ENCODE data around the gene LIMD2. TPM values are rescaled to one million over a fixed set of nuclear protein-coding genes. Genes with fewer than 3 reads are reported as not detected.

The LIMD2 gene
- total RNA-seq, 1 donor from 2014 or later: 54.8 TPM

DNA sequence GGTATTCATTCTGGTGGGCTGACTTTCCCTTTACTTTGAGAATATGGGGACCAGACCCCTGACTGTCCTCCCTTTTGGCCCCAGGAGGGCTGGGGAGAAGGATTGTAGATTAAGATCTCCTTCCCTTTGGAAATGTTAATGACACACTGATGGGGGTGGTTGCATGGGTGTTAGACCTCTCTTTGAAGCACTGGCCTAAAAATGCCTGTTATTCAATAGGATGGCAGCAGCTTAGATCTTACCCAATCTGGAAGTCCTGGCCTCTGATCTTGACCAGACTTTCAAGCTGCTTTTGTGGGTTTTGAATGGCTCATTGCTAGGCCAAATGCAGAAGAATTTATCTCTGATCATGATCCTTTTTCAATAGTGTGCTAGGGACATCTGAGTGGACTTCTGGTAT is 52.0 kb downstream of the LIMD2 start:
- Histone ChIP-seq H3K79me2 (ENCODE audit: insufficient read depth, low read length) (no peaks in the 10 kb centered on the region), H3K36me3 (ENCODE audit: insufficient read depth, low read length) (peaks cover 6% of the 10 kb centered on the region), H3K9me3 (ENCODE audit: insufficient read depth, low read depth, low read length) (no peaks in the 10 kb centered on the region), H3K4me3 (ENCODE audit: insufficient read depth, low read depth, low read length) (no peak overlapping the region), H3K4me2 (ENCODE audit: low read length) (peak overlapping the region; percentile 58), H2AFZ (ENCODE audit: low read depth, low read length) (no peak overlapping the region), H3K27me3 (ENCODE audit: insufficient read depth, low read length) (no peaks in the 10 kb centered on the region), H3K9ac (ENCODE audit: low read length) (no peak overlapping the region), H4K20me1 (ENCODE audit: insufficient read depth, low read length) (peaks cover 30% of the 10 kb centered on the region), H3K27ac (ENCODE audit: low read depth, low read length) (no peak overlapping the region), H3K4me1 (ENCODE audit: insufficient read depth, low read length) (peaks cover 20% of the 10 kb centered on the region)
- H3K9me3 Mint-ChIP-seq (ENCODE audit: unreplicated experiment): no peaks in the 10 kb centered on the region
- H3K4me3 Mint-ChIP-seq (ENCODE audit: unreplicated experiment): peak overlapping the region; percentile 30
- no peak for FAIRE-seq
- peaks cover 32% of the 10 kb centered on the region for H3K4me1 Mint-ChIP-seq (ENCODE audit: low read depth, unreplicated experiment)
- H3K27ac Mint-ChIP-seq (ENCODE audit: unreplicated experiment): peak overlapping the region; percentile 55
- TF ChIP-seq, protein P1, sequence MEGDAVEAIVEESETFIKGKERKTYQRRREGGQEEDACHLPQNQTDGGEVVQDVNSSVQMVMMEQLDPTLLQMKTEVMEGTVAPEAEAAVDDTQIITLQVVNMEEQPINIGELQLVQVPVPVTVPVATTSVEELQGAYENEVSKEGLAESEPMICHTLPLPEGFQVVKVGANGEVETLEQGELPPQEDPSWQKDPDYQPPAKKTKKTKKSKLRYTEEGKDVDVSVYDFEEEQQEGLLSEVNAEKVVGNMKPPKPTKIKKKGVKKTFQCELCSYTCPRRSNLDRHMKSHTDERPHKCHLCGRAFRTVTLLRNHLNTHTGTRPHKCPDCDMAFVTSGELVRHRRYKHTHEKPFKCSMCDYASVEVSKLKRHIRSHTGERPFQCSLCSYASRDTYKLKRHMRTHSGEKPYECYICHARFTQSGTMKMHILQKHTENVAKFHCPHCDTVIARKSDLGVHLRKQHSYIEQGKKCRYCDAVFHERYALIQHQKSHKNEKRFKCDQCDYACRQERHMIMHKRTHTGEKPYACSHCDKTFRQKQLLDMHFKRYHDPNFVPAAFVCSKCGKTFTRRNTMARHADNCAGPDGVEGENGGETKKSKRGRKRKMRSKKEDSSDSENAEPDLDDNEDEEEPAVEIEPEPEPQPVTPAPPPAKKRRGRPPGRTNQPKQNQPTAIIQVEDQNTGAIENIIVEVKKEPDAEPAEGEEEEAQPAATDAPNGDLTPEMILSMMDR (IDR thresholded peaks at IDR 0.05; ENCODE audit: insufficient read depth, low read depth, low read length): no peak
- TF ChIP-seq EZH2 (IDR thresholded peaks at IDR 0.05; ENCODE audit: insufficient read depth, low read length): no peak
- no peaks in the 10 kb centered on the region for H3K27me3 Mint-ChIP-seq (ENCODE audit: low read depth, unreplicated experiment)
- H3K36me3 Mint-ChIP-seq (ENCODE audit: low read depth, unreplicated experiment): peaks cover 16% of the 10 kb centered on the region
- DNase-seq (ENCODE audit: low read depth): peak; percentile 13

DNA sequence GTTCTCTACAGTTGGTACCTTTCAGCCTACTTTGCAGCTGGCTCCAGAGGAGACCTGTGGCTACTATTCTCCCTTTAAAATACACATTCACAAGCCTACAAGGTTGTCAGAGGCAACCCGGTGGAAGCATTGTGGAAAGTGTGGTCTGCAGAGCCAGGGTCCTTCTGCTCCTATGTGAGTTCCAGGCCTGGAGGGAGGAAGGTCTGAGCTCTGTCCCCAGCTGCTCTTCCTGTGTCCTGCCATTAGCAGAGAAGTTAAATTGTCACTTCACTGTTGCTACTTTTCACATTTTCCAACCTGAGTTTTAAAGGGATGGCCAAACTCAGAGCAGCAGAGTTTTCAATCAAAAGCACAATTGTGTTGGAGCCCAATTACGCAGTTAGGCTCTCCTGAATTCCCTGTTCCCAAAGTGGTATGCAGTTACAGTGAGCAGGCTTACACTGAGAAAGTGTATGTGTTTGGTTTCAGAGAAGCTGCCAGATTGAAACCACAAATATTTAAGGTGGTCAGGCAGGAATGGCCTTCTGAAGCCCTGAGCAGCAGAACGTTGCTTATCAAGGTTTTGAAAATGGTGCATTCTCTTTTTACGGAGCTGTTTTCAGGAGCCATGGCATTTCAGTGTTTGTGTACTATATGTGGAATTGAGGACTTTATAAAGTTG is 52.7 kb downstream of the LIMD2 start:
- no peak for TF ChIP-seq EZH2 (IDR thresholded peaks at IDR 0.05; ENCODE audit: insufficient read depth, low read length)
- TF ChIP-seq, protein P1 (IDR thresholded peaks at IDR 0.05; ENCODE audit: insufficient read depth, low read depth, low read length): no peak
- Histone ChIP-seq H3K4me3 (ENCODE audit: insufficient read depth, low read depth, low read length) (no peak overlapping the region), H3K9ac (ENCODE audit: low read length) (peak overlapping the region; percentile 20), H3K36me3 (ENCODE audit: insufficient read depth, low read length) (no peaks in the 10 kb centered on the region), H3K79me2 (ENCODE audit: insufficient read depth, low read length) (no peaks in the 10 kb centered on the region), H4K20me1 (ENCODE audit: insufficient read depth, low read length) (peaks cover 30% of the 10 kb centered on the region), H3K4me2 (ENCODE audit: low read length) (peak overlapping the region; percentile 58), H3K9me3 (ENCODE audit: insufficient read depth, low read depth, low read length) (no peaks in the 10 kb centered on the region), H3K4me1 (ENCODE audit: insufficient read depth, low read length) (peaks cover 20% of the 10 kb centered on the region), H3K27me3 (ENCODE audit: insufficient read depth, low read length) (no peaks in the 10 kb centered on the region), H2AFZ (ENCODE audit: low read depth, low read length) (no peak overlapping the region), H3K27ac (ENCODE audit: low read depth, low read length) (no peak overlapping the region)
- Mint-ChIP-seq H3K4me1 (ENCODE audit: low read depth, unreplicated experiment) (peaks cover 32% of the 10 kb centered on the region), H3K27me3 (ENCODE audit: low read depth, unreplicated experiment) (no peaks in the 10 kb centered on the region), H3K9me3 (ENCODE audit: unreplicated experiment) (no peaks in the 10 kb centered on the region), H3K4me3 (ENCODE audit: unreplicated experiment) (peak overlapping the region; percentile 47), H3K36me3 (ENCODE audit: low read depth, unreplicated experiment) (peaks cover 10% of the 10 kb centered on the region), H3K27ac (ENCODE audit: unreplicated experiment) (peak overlapping the region; percentile 53)
- peak; percentile 95 for DNase-seq (ENCODE audit: low read depth)
- no peak for FAIRE-seq

DNA sequence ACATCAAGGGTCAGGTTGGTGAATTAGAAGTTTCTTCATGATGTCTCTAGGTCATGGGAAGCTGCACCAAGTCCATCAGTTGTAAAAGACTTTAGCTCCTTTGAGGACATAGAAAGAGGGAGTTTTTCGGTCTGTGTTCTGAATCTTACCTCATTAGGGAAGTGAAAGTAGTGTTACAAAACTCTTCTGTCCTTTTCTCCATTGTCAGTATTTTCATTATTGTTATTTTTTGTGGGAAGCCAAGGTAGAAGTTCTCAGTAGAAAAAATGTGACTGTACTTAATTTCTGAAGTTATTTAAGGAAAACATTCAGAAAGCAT is 53.5 kb downstream of the LIMD2 start:
- H3K36me3 ChIP-seq (ENCODE audit: insufficient read depth, low read length): no peaks in the 10 kb centered on the region
- no peak overlapping the region for H2AFZ ChIP-seq (ENCODE audit: low read depth, low read length)
- H3K79me2 ChIP-seq (ENCODE audit: insufficient read depth, low read length): no peaks in the 10 kb centered on the region
- H3K27me3 Mint-ChIP-seq (ENCODE audit: low read depth, unreplicated experiment): no peaks in the 10 kb centered on the region
- no peak overlapping the region for H3K27ac Mint-ChIP-seq (ENCODE audit: unreplicated experiment)
- no peak overlapping the region for H3K4me3 Mint-ChIP-seq (ENCODE audit: unreplicated experiment)
- no peak overlapping the region for H3K27ac ChIP-seq (ENCODE audit: low read depth, low read length)
- no peak overlapping the region for H3K4me3 ChIP-seq (ENCODE audit: insufficient read depth, low read depth, low read length)
- H3K4me1 ChIP-seq (ENCODE audit: insufficient read depth, low read length): peaks cover 20% of the 10 kb centered on the region
- DNase-seq (ENCODE audit: low read depth) (no peak), FAIRE-seq (no peak)
- TF ChIP-seq EZH2 (IDR thresholded peaks at IDR 0.05; ENCODE audit: insufficient read depth, low read length): no peak
- TF ChIP-seq, protein P1 (IDR thresholded peaks at IDR 0.05; ENCODE audit: insufficient read depth, low read depth, low read length): no peak
- peaks cover 32% of the 10 kb centered on the region for H3K4me1 Mint-ChIP-seq (ENCODE audit: low read depth, unreplicated experiment)
- no peaks in the 10 kb centered on the region for H3K9me3 Mint-ChIP-seq (ENCODE audit: unreplicated experiment)
- H3K4me2 ChIP-seq (ENCODE audit: low read length): no peak overlapping the region
- H3K36me3 Mint-ChIP-seq (ENCODE audit: low read depth, unreplicated experiment): peaks cover 8% of the 10 kb centered on the region
- H3K9ac ChIP-seq (ENCODE audit: low read length): no peak overlapping the region
- no peaks in the 10 kb centered on the region for H3K27me3 ChIP-seq (ENCODE audit: insufficient read depth, low read length)
- peaks cover 30% of the 10 kb centered on the region for H4K20me1 ChIP-seq (ENCODE audit: insufficient read depth, low read length)
- H3K9me3 ChIP-seq (ENCODE audit: insufficient read depth, low read depth, low read length): no peaks in the 10 kb centered on the region

Measured in astrocyte (in vitro differentiated cells and primary cell).